ENCODE data around the gene MNAT1. TPM values are rescaled to one million over a fixed set of nuclear protein-coding genes. Genes with fewer than 3 reads are reported as not detected.
"Not testable (repeated sequence)": the region's sequence is repeated elsewhere in the genome, so short reads cannot be mapped to it uniquely, and the experiment has no call there.

MNAT1 gene
- polyA plus RNA-seq, 1 of the 3 experiments (the other 2 are of a cell fraction): 38.9 TPM

- Histone ChIP-seq H3K36me3 (replicated peaks in 1 of 2; ENCODE audit: control insufficient read depth in 1 of 2, insufficient read depth in 2 of 2, low read length in 1 of 2) (peaks cover 2 to 51% of the 10 kb centered on the region in 2 experiments), H3K4me1 (ENCODE audit: control insufficient read depth in 1 of 2, insufficient read depth in 2 of 2, low read depth in 1 of 2, low read length in 1 of 2) (no peaks in the 10 kb centered on the region), H3K4me2 (no peak overlapping the region), H3K79me2 (ENCODE audit: insufficient read depth) (peaks cover 23% of the 10 kb centered on the region), H3K4me3 (ENCODE audit: low read depth in 2 of 2, low read length in 1 of 2) (no peak overlapping the region), H3K27me3 (ENCODE audit: insufficient read depth) (no peaks in the 10 kb centered on the region), H3F3A (replicated peaks; ENCODE audit: insufficient read depth) (no peaks in the 10 kb centered on the region), H3K9ac (no peak overlapping the region), H3K27ac (ENCODE audit: low read depth in 2 of 2, low read length in 1 of 2) (no peak overlapping the region), H2AFZ (ENCODE audit: low read depth) (no peak overlapping the region), H3K9me2 (no peaks in the 10 kb centered on the region), H3K9me3 (peaks cover 12% of the 10 kb centered on the region; the same call in 1 of the 2 replicates), H4K20me1 (ENCODE audit: insufficient read depth) (no peaks in the 10 kb centered on the region)
- CTCF ChIA-PET: no interaction called here
- TF ChIP-seq PBX3 (IDR thresholded peaks at IDR 0.05) (no peak), USF2 (IDR thresholded peaks at IDR 0.05; ENCODE audit: borderline replicate concordance, low read depth, low read length) (no peak), JUND (IDR thresholded peaks at IDR 0.05) (no peak), CHD2 (IDR thresholded peaks at IDR 0.05; ENCODE audit: low read length, partially characterized antibody) (no peak), RFX5 (IDR thresholded peaks at IDR 0.05; ENCODE audit: low read length) (no peak), MEF2A (IDR thresholded peaks at IDR 0.05; ENCODE audit: borderline replicate concordance, low read depth) (no peak), SMC3 (IDR thresholded peaks at IDR 0.05; ENCODE audit: low read depth, low read length) (no peak), TEAD4 (IDR thresholded peaks at IDR 0.05; ENCODE audit: borderline replicate concordance, insufficient read depth) (no peak), TCF12 (IDR thresholded peaks at IDR 0.05) (no peak), YY1 (IDR thresholded peaks at IDR 0.05; ENCODE audit: low read depth) (no peak), GATA2 (CRISPR knock-in tag; IDR thresholded peaks at IDR 0.05) (no peak), NFIC (IDR thresholded peaks at IDR 0.05; ENCODE audit: borderline replicate concordance) (no peak), TAF1 (IDR thresholded peaks at IDR 0.05; ENCODE audit: borderline replicate concordance, low read depth, low read length) (no peak), RXRA (IDR thresholded peaks at IDR 0.05; ENCODE audit: borderline replicate concordance, low read depth) (no peak), FOSL2 (IDR thresholded peaks at IDR 0.05; ENCODE audit: borderline replicate concordance, low read depth) (no peak), ZBTB33 (IDR thresholded peaks at IDR 0.05; ENCODE audit: borderline replicate concordance, low read depth) (no peak)
- POLR2A ChIA-PET: no interaction called here
- DNase-seq: no peak
Measured at GRCh38 chr14:60884134-60884533, 149.6 kb downstream of the MNAT1 start.

GRCh38 chr14:60890636-60891035 lies 156.1 kb downstream of the MNAT1 start:
- peaks cover 15% of the 10 kb centered on the region for H3K79me2 ChIP-seq (ENCODE audit: insufficient read depth)
- CTCF ChIA-PET; POLR2A ChIA-PET; H3K4me1 ChIP-seq (ENCODE audit: control insufficient read depth in 1 of 2, insufficient read depth in 2 of 2, low read depth in 1 of 2, low read length in 1 of 2); H3K9ac ChIP-seq; H3K4me3 ChIP-seq (ENCODE audit: low read depth in 2 of 2, low read length in 1 of 2); H4K20me1 ChIP-seq (ENCODE audit: insufficient read depth); H3K27ac ChIP-seq (ENCODE audit: low read depth in 2 of 2, low read length in 1 of 2); H3K4me2 ChIP-seq; H3K9me2 ChIP-seq; DNase-seq; H3K9me3 ChIP-seq; H3K27me3 ChIP-seq (ENCODE audit: insufficient read depth); H2AFZ ChIP-seq (ENCODE audit: low read depth): not testable (repeated sequence)
- peaks cover 0 to 11% of the 10 kb centered on the region in 2 experiments for H3K36me3 ChIP-seq (replicated peaks in 1 of 2; ENCODE audit: control insufficient read depth in 1 of 2, insufficient read depth in 2 of 2, low read length in 1 of 2)
- 100% methylated on average over 3 of the region's 3 CpGs for WGBS (ENCODE audit: low lambda C conversion rate)
- peaks cover 17% of the 10 kb centered on the region for H3F3A ChIP-seq (replicated peaks; ENCODE audit: insufficient read depth)
